Activated CD4-positive, alpha-beta T cell treated with anti-CD3 and anti-CD28 coated beads, Interleukin-2, amount 50 U/mL, for 4 hours (primary cell): ENCODE measurements around the gene TOGARAM1.
"Not testable (repeated sequence)": the region's sequence is repeated elsewhere in the genome, so short reads cannot be mapped to it uniquely, and the experiment has no call there.

Experiments
- DNase-seq, 2 experiments: peaks; one replicate each; pipeline ENCODE4 v3.0.0-alpha.2; 2020

Gene TOGARAM1

GRCh38 chr14:45044638-45045037 lies 82.6 kb downstream of the TOGARAM1 start:
- DNase-seq: no peak

DNA sequence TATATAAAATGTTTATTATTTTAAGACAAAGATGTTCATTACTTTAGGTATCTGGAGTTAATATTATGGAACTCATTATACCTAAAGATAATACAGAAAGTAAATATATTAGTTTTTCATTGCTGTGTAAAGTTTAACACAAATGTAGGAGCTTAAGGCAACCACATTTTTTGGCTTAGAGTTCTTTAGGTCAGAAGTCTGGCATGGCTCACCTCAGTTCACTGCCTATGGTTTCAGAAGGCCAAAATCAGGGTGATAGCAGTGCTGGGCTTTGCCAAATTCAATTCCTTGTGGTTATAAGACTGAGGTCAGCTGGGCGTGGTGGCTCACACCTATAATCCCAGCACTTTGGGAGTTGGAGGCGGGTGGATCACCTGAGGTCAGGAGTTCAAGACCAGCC lies 86.4 kb downstream of the TOGARAM1 start:
- DNase-seq: no peak

- no peak for DNase-seq
Observed at GRCh38 chr14:45051180-45051579, 89.2 kb downstream of the TOGARAM1 start.

DNA sequence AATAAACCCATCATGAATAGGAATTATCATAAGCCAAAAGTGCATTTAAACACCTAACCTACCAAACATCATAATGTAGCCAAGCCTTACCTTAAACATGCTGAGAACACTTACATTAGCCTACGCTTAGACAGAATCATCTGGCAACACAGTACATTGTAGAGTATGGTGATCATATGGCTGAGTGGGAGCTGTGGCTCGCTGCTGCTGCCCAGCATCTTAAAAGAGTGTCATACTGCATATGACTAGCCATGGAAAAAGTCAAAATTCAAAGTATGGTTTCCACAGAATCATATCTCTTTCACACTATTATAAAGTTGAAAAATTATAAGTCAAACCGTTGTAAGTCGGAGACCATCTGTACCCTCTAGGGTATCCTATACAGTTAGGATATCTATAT lies 89.9 kb downstream of the TOGARAM1 start:
- no peak for DNase-seq

- DNase-seq: no peak
Observed at GRCh38 chr14:45057349-45057748, 95.4 kb downstream of the TOGARAM1 start.

GRCh38 chr14:45057881-45058364 lies 95.9 kb downstream of the TOGARAM1 start:
- DNase-seq: no peak

DNA sequence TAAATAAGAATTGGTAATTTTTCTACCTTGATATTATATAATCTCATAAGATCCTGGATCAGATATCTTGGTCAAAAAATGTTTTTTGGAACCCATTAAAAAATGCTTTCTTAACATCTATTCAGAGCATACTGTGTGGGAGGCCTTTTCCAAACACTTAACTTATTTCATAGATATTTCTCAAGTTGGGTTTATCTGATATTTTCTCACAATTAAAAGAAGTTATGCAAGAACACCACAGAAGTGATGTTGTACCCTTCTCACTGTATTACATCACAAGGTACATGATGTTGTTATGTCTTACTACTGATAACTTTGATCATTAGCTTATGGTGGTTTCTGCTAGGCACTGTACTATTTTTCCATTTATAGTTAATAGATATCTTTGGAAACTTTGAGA lies 98.6 kb downstream of the TOGARAM1 start:
- no peak for DNase-seq

DNA sequence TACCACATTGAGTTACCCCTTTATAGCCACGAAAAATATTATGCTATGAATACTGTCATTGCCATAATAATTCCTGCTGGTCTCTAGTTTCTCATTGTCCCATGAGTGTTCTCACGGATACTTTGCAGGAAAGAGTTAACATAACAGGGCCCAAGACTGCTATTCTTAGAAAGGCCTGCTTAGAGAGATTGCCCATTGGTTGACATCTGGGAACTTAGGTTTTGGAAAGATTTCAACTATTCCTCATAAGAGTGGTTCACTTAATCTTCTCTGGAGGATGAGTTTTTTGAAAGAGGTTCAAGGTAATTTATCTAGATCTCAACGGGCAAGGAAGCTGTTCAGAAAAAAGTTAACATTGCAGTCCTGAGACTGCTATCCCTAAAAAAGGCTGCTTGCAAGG lies 103.5 kb downstream of the TOGARAM1 start:
- no peak for DNase-seq

GRCh38 chr14:45065956-45066355 lies 104.0 kb downstream of the TOGARAM1 start:
- DNase-seq: no peak

DNA sequence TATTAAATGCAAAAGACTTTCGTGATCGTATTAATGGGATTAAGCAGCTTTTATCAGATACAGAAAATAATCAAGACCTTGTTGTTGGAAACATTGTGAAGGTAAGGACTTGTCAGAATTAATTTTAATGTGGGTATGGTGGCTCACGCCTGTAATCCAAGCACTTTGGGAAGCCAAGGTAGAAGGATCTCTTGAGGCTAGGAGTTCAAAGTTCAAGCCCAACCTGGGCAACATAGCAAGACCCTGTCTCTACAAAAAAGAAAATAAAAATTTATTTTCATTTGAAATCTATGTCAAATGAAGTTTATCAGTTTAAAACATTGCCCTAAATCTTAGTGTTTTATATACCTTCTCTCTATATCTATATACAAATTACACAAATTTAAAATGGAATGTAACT lies 104.7 kb downstream of the TOGARAM1 start:
- DNase-seq: no peak

GRCh38 chr14:45068396-45068795 lies 106.4 kb downstream of the TOGARAM1 start:
- no peak for DNase-seq

DNA sequence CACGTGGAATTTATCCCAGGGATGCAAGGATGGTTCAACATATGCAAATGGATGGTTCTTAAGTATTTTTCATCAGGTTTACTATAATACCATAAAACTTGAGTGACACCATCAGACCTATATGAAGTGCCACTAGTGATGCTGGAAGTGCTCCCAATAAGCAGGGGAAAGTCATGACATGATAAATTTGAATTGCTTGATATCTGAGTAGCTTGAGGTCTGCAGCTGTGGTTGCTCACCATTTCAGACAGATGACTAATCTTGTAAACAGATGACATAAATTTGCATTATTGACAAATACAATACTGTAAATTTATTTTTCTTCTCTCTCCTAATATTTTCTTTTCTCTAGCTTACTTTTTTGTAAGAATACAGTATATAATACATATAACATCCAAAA lies 108.2 kb downstream of the TOGARAM1 start:
- DNase-seq: no peak

DNA sequence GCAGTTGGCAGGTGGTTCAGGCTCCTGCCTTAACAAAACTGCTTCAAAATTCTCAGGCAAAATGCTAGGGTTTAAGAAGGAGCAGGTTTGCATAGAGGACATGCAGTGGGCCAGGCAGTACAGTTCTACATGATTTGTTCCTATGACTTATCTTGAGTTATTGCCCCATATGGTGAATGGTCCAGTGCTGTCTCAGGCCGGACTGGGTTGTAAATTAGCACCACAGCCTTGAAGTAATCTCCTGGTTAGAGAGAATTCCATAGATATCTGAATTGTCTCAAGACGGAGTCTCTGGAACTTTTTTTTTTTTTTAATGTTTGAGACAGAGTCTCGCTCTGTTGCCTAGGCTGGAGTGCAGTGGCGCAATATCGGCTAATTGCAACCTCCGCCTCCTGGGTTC lies 110.1 kb downstream of the TOGARAM1 start:
- DNase-seq: no peak

- DNase-seq: no peak
Observed at GRCh38 chr14:45073231-45073879, 111.4 kb downstream of the TOGARAM1 start.

GRCh38 chr14:45078323-45078722 lies 116.3 kb downstream of the TOGARAM1 start:
- no peak for DNase-seq

- DNase-seq: not testable (repeated sequence)
Observed at GRCh38 chr14:45080416-45080968, 118.5 kb downstream of the TOGARAM1 start.

DNA sequence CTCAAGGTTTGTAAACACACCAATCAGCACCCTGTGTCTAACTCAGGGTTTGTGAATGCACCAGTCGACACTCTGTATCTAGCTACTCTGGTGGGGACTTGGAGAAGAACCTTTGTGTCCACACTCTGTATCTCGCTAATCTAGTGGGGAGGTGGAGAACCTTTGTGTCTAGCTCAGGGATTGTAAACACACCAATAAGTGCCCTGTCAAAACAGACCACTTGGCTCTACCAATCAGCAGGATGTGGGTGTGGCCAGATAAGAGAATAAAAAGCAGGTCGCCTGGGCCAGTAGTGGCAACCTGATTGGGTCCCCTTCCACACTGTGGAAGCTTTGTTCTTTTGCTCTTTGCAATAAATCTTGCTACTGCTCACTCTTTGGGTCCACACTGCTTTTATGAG lies 119.1 kb downstream of the TOGARAM1 start:
- not testable (repeated sequence) for DNase-seq

DNA sequence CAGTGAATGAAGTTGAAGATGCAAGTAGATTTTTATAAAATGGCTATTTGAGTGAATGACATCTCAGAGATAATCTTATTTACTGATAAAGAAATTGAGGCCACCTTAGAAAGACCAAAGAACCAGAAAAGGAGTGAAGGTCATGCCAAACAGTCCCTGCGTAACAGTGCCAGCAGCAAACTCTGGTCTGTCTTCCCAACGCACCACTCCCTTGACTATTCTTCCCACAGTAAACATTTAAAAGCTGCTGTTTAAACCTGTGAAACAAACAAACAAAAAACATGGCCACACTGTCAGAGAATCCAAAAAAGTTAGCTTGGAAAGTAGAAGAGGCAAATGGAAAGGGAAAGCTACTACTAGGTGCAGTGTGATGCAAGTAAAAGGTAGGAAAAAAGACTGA lies 120.4 kb downstream of the TOGARAM1 start:
- DNase-seq: no peak

- DNase-seq: no peak
Observed at GRCh38 chr14:45083617-45083975, 121.6 kb downstream of the TOGARAM1 start.

- DNase-seq: peak; percentile 92 to 93
Observed at GRCh38 chr14:45083976-45084722, 122.2 kb downstream of the TOGARAM1 start, which contains the start of gene PRPF39. Gene PRPF39 (plus strand): TSS chr14:45084116. CDS start chr14:45095240, 11,124 bp downstream.

- DNase-seq: no peak
Observed at GRCh38 chr14:45084946-45085346, 123.0 kb downstream of the TOGARAM1 start.

DNA sequence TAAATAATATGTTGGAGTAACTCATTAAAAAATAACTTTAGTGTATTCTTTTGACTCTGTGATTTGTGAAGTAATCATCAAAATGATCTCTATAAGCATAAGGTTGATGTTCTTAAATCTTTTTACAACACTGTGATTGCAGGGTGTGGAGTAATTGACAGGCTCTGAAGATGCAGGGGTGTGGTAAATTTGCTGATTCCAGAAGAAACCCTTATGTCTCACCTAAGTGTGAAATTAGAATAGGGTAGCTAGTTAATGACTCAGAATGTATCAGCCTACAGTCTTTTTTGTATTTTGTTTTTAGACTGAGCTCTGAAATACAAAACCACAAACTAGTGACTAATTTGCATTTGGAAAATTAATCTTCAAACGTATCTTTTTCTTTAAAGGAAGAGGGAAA lies 127.8 kb downstream of the TOGARAM1 start:
- DNase-seq: no peak

- DNase-seq: no peak
Observed at GRCh38 chr14:45091710-45092109, 129.7 kb downstream of the TOGARAM1 start.

DNA sequence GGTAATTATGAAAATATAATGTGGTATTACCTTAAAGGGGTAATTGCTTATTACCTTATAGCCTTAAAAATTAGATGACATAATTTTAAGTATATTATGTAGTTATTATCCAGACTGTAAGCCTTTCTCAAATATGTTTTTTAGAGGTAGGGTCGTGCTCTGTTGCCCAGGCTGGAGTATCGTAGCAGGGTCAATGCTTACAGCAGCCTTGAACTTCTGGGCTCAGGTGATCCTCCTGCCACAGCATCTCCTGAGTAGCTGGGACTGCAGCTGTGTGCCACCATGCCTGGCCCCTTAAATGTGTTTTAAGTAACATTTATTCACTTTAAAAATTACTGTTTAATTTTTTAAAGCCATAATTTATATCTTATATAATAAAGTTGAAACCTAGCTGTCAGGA lies 132.3 kb downstream of the TOGARAM1 start:
- no peak for DNase-seq
